ENCODE results near the gene LRP6.

The LRP6 gene

DNA sequence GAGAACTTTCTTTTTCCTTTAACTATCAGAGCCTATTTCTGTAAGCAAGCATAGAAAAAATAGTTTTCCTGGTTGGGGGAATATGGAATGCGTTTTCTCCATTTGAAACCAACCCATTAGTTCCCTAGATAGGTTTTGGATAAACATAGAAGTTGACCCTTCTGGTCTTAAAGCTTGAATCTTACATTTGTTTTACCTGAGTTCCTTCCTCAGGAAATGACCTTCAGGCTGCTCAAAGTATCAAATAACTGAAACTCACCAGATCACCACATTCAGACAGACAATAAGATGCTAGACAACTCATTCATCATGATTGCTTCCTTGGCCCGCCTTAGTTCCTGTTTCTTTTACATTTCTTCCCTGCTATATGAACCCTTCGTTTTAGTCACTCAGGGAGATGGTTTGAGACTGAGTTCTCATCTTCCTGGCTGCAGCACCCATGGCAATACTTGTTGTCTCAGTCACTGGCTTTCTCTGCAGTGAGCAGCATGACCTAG is 52.2 kb downstream of the LRP6 start:
- no peak overlapping the region for H3K4me3 ChIP-seq (ENCODE audit: low read depth, low read length)
- H3K79me2 ChIP-seq (ENCODE audit: control insufficient read depth, insufficient read depth, low read length, unreplicated experiment), result peaks cover 28% of the 10 kb centered on the region
- H3K4me1 ChIP-seq (ENCODE audit: control insufficient read depth, insufficient read depth, low read length, unreplicated experiment), result peaks cover 11% of the 10 kb centered on the region
- H3K36me3 ChIP-seq (ENCODE audit: insufficient read depth, low read length), result no peaks in the 10 kb centered on the region
- no peak overlapping the region for H3K27ac ChIP-seq (ENCODE audit: low read depth, low read length)
- no peaks in the 10 kb centered on the region for H3K27me3 ChIP-seq (ENCODE audit: insufficient read depth, low read length)
- H2AFZ ChIP-seq (ENCODE audit: low read length, unreplicated experiment), result no peak overlapping the region

DNA sequence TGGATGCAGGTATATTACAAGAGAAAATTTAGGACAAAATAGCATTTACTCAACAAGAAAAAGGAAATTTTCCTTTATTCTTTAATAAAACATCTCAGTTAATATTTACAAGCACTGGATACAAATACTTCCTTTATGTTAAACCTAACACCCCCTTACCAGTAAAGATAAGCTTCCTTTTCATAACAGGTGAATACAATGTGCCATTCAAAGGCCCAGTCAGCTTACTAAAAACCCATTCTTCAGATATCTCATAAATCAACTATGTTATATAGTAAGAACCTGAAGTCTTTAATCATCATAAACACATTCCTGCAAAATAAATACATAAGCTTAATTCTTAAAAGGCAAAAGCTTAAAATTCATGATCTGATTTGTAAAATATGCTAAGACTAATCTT is 52.6 kb downstream of the LRP6 start:
- no peak overlapping the region for H3K4me3 ChIP-seq (ENCODE audit: low read depth, low read length)
- no peak overlapping the region for H3K27ac ChIP-seq (ENCODE audit: low read depth, low read length)
- no peaks in the 10 kb centered on the region for H3K36me3 ChIP-seq (ENCODE audit: insufficient read depth, low read length)
- H3K4me1 ChIP-seq (ENCODE audit: control insufficient read depth, insufficient read depth, low read length, unreplicated experiment), result peaks cover 11% of the 10 kb centered on the region
- H2AFZ ChIP-seq (ENCODE audit: low read length, unreplicated experiment), result no peak overlapping the region
- H3K79me2 ChIP-seq (ENCODE audit: control insufficient read depth, insufficient read depth, low read length, unreplicated experiment), result peaks cover 24% of the 10 kb centered on the region
- H3K27me3 ChIP-seq (ENCODE audit: insufficient read depth, low read length), result no peaks in the 10 kb centered on the region

DNA sequence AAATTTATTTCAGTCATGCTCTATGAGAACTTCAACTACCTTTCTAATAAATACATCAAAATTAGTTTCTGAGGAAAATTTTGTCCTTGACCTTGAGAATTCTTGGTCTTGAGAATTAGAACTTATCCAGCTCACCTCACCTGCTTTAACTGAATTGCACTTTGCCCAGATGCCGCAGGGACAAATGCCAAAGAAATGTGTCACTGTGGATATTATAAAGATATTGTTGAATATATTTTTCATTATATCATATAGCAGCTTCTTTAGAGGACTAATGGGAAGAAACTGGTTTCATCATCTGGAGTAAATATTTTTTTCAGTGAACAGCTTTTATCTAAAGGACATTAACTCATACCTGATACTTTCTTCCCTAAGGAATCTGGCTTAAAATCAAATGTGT is 54.1 kb downstream of the LRP6 start:
- Histone ChIP-seq H3K27me3 (ENCODE audit: insufficient read depth, low read length) (no peaks in the 10 kb centered on the region), H3K79me2 (ENCODE audit: control insufficient read depth, insufficient read depth, low read length, unreplicated experiment) (peaks cover 25% of the 10 kb centered on the region)

DNA sequence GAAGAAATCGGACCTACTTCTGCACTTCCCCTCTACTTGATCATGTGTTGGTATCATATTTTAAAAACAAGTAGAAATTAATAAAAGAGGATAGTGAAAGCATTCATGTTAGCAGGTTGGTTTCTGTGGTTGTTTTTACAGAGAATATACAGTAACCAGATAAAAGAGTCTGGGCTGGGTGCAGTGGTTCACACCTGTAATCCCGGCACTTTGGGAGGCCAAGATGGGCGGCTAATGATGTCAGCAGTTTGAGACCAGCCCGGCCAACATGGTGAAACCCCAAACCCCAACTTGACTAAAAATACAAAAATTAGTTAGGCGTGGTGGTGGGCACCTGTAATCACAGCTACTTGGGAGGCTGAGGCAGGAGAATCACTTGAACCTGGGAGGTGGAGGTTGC is 55.9 kb downstream of the LRP6 start:
- no peak overlapping the region for H3K27ac ChIP-seq (ENCODE audit: low read depth, low read length)
- no peak overlapping the region for H2AFZ ChIP-seq (ENCODE audit: low read length, unreplicated experiment)
- peaks cover 18% of the 10 kb centered on the region for H3K79me2 ChIP-seq (ENCODE audit: control insufficient read depth, insufficient read depth, low read length, unreplicated experiment)
- no peaks in the 10 kb centered on the region for H3K36me3 ChIP-seq (ENCODE audit: insufficient read depth, low read length)
- H3K4me3 ChIP-seq (ENCODE audit: low read depth, low read length), result no peak overlapping the region
- H3K4me1 ChIP-seq (ENCODE audit: control insufficient read depth, insufficient read depth, low read length, unreplicated experiment), result peaks cover 7% of the 10 kb centered on the region
- H3K27me3 ChIP-seq (ENCODE audit: insufficient read depth, low read length), result no peaks in the 10 kb centered on the region

More for the DNA sequence above, 54.1 kb downstream of the LRP6 start:
- peaks cover 11% of the 10 kb centered on the region for H3K4me1 ChIP-seq (ENCODE audit: control insufficient read depth, insufficient read depth, low read length, unreplicated experiment)
- H3K4me3 ChIP-seq (ENCODE audit: low read depth, low read length), result no peak overlapping the region
- H3K27ac ChIP-seq (ENCODE audit: low read depth, low read length), result no peak overlapping the region
- no peaks in the 10 kb centered on the region for H3K36me3 ChIP-seq (ENCODE audit: insufficient read depth, low read length)
- no peak overlapping the region for H2AFZ ChIP-seq (ENCODE audit: low read length, unreplicated experiment)

DNA sequence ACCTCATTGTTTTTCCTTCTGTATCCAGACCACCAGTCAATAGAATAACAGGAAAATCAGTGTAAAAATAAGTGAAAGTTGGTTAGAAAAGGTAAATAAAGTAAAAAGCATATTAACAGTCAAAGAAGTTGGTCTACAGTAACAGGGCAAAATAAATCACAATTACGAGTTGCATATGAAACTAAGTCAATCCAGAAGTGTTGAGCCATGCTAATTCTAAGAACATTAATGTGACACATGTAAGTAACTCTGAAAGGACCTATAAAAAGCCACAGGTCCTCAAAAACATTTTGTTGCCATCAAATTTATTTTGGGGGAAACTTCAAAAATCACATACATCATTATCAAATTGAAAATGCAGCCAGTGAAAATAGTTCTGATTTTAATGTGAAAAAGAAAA is 56.4 kb downstream of the LRP6 start:
- H3K36me3 ChIP-seq (ENCODE audit: insufficient read depth, low read length), result no peaks in the 10 kb centered on the region
- peaks cover 6% of the 10 kb centered on the region for H3K4me1 ChIP-seq (ENCODE audit: control insufficient read depth, insufficient read depth, low read length, unreplicated experiment)
- H3K79me2 ChIP-seq (ENCODE audit: control insufficient read depth, insufficient read depth, low read length, unreplicated experiment), result peaks cover 16% of the 10 kb centered on the region
- H3K27me3 ChIP-seq (ENCODE audit: insufficient read depth, low read length), result no peaks in the 10 kb centered on the region
- no peak overlapping the region for H3K27ac ChIP-seq (ENCODE audit: low read depth, low read length)
- no peak overlapping the region for H2AFZ ChIP-seq (ENCODE audit: low read length, unreplicated experiment)
- H3K4me3 ChIP-seq (ENCODE audit: low read depth, low read length), result no peak overlapping the region

DNA sequence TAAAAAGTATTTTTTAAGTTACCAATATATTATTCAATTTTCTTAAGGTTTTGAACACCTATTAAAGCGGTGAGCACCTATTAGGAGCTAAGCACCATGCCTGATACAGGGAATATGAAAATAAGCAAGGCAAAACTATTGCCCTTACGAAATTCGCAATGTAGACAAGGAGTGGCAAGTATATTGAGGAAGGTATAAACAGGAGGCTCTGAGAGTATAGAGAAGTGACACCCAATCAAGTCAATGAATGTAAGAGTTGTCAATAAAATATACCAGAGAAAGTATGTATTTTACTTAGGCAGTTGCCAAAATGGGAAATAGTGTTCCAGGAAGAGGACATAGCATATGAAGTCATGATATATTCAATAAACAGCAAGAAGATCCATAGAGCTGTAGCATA is 57.2 kb downstream of the LRP6 start:
- H3K4me1 ChIP-seq (ENCODE audit: control insufficient read depth, insufficient read depth, low read length, unreplicated experiment), result no peaks in the 10 kb centered on the region
- no peak overlapping the region for H3K27ac ChIP-seq (ENCODE audit: low read depth, low read length)
- no peaks in the 10 kb centered on the region for H3K27me3 ChIP-seq (ENCODE audit: insufficient read depth, low read length)
- H3K79me2 ChIP-seq (ENCODE audit: control insufficient read depth, insufficient read depth, low read length, unreplicated experiment), result peaks cover 16% of the 10 kb centered on the region
- H3K4me3 ChIP-seq (ENCODE audit: low read depth, low read length), result no peak overlapping the region
- H2AFZ ChIP-seq (ENCODE audit: low read length, unreplicated experiment), result no peak overlapping the region
- no peaks in the 10 kb centered on the region for H3K36me3 ChIP-seq (ENCODE audit: insufficient read depth, low read length)

DNA sequence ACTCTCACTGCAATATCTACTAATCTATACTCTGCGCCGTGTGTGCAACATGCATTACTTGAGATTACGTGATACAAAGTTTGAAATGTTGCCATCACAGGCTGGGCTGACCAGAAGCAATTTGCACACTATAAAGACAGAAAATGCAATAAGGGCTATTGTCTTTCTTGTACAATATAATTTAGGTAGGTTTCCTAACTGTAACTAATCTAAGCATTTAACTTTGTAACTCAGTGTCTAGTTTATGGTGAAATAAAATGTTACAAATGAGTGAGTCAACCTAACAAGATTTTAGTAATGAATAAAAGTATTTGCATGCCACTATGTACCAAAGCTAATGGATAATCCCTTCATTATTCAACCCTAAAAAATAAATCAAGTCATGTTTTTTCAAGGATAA is 57.8 kb downstream of the LRP6 start:
- no peaks in the 10 kb centered on the region for H3K4me1 ChIP-seq (ENCODE audit: control insufficient read depth, insufficient read depth, low read length, unreplicated experiment)

DNA sequence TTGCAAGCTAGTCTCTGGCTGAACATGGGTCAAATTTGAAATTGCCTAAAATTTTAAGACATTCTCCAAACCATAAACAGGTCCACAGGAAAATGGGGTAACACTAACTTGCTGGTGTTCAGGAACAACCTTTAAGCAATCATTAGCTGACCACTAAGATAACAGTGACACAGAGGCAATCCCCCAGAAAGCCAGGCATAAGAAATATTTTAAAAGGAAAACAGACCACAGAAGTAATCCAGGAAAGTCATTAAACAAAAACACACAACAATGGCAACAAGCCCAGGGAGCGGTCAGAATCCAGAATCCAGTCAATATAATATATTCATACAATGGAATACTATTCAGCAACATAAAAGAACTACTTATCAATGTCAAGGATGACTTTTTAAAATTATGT is 59.1 kb downstream of the LRP6 start:
- Histone ChIP-seq H3K79me2 (ENCODE audit: control insufficient read depth, insufficient read depth, low read length, unreplicated experiment) (peaks cover 20% of the 10 kb centered on the region), H3K4me1 (ENCODE audit: control insufficient read depth, insufficient read depth, low read length, unreplicated experiment) (no peaks in the 10 kb centered on the region), H3K36me3 (ENCODE audit: insufficient read depth, low read length) (no peaks in the 10 kb centered on the region), H2AFZ (ENCODE audit: low read length, unreplicated experiment) (no peak overlapping the region), H3K27ac (ENCODE audit: low read depth, low read length) (no peak overlapping the region), H3K4me3 (ENCODE audit: low read depth, low read length) (no peak overlapping the region), H3K27me3 (ENCODE audit: insufficient read depth, low read length) (no peaks in the 10 kb centered on the region)

More for the DNA sequence above, 57.8 kb downstream of the LRP6 start:
- Histone ChIP-seq H3K79me2 (ENCODE audit: control insufficient read depth, insufficient read depth, low read length, unreplicated experiment) (peaks cover 16% of the 10 kb centered on the region), H3K4me3 (ENCODE audit: low read depth, low read length) (no peak overlapping the region), H2AFZ (ENCODE audit: low read length, unreplicated experiment) (no peak overlapping the region), H3K36me3 (ENCODE audit: insufficient read depth, low read length) (no peaks in the 10 kb centered on the region), H3K27me3 (ENCODE audit: insufficient read depth, low read length) (no peaks in the 10 kb centered on the region), H3K27ac (ENCODE audit: low read depth, low read length) (no peak overlapping the region)

DNA sequence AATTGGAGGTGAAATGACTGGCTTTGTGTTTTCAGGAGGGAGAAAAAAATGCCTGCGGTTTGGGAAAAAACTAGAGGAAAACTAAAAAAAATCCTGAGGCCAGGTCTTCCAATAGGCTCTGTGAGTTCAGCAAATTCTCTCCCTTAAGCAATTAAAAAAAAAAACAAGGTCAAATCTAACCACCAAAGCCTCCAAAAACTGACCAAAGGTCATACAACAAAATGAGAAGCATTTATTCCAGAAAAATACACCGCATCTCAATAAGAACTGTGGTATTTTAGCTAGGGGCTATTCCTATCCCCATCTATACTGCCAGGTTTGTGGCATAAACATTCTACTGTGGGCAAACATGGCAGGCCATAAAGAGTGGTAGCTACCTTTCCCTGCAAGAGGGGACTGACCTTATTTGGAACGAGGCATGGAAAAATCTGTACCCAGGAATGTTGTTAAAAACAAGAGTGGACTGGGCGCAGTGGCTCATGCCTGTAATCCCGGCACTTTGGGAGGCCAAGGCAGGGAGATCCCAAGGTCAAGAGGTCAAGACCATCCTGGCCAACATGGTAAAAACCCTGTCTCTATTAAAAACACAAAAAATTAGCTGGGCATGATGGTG is 60.0 kb downstream of the LRP6 start:
- Histone ChIP-seq H3K4me3 (ENCODE audit: low read depth, low read length) (no peak overlapping the region), H3K27ac (ENCODE audit: low read depth, low read length) (no peak overlapping the region), H3K4me1 (ENCODE audit: control insufficient read depth, insufficient read depth, low read length, unreplicated experiment) (no peaks in the 10 kb centered on the region), H3K79me2 (ENCODE audit: control insufficient read depth, insufficient read depth, low read length, unreplicated experiment) (peaks cover 20% of the 10 kb centered on the region), H2AFZ (ENCODE audit: low read length, unreplicated experiment) (no peak overlapping the region), H3K36me3 (ENCODE audit: insufficient read depth, low read length) (0 out of 2 replicates have a peak, but pooled peaks cover under 1% of the 10 kb centered on the region), H3K27me3 (ENCODE audit: insufficient read depth, low read length) (no peaks in the 10 kb centered on the region)

DNA sequence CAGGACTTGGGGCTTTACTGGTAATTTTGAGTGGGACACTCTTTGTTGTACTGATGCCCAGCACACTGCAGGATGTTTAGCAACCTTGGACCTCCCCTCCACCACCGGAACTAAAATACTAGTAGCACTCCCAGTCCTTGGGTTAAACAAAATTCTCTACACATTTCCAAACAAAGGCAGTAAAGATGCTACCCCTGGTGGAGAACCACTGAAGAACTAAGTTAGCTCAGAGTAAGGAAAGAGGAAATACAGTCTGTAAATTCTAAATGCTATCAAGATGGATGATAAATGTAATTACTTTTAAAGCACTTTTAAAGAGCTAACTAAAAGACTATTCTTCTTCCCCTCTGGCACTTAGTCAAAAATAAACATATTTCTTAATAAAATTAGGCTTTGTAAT is 64.1 kb downstream of the LRP6 start:
- Histone ChIP-seq H3K79me2 (ENCODE audit: control insufficient read depth, insufficient read depth, low read length, unreplicated experiment) (peaks cover 7% of the 10 kb centered on the region), H3K27me3 (ENCODE audit: insufficient read depth, low read length) (no peaks in the 10 kb centered on the region), H2AFZ (ENCODE audit: low read length, unreplicated experiment) (no peak overlapping the region), H3K36me3 (ENCODE audit: insufficient read depth, low read length) (peaks cover 25% of the 10 kb centered on the region), H3K4me3 (ENCODE audit: low read depth, low read length) (no peak overlapping the region), H3K4me1 (ENCODE audit: control insufficient read depth, insufficient read depth, low read length, unreplicated experiment) (no peaks in the 10 kb centered on the region), H3K27ac (ENCODE audit: low read depth, low read length) (no peak overlapping the region)

DNA sequence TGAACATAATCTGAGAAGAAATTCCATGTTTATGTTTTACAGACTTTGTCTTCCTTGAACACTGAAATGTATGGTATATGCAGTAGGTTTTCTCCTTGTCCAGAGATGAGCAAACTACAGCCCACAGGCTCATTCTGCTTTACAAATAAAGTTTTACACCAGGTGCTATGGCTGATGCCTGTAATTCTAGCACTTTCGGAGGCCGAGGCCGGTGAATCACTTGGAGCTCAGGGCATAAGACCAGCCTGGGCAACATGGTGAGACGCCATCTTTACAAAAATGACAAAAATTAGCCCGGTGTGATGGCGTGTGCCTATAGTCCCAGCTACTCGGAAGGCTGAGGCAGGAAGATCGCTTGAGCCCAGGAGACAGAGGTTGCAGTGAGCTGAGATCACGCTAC is 64.7 kb downstream of the LRP6 start:
- no peak overlapping the region for H2AFZ ChIP-seq (ENCODE audit: low read length, unreplicated experiment)
- H3K4me1 ChIP-seq (ENCODE audit: control insufficient read depth, insufficient read depth, low read length, unreplicated experiment), result no peaks in the 10 kb centered on the region
- H3K79me2 ChIP-seq (ENCODE audit: control insufficient read depth, insufficient read depth, low read length, unreplicated experiment), result peaks cover 4% of the 10 kb centered on the region

More for the DNA sequence above, 64.7 kb downstream of the LRP6 start:
- Histone ChIP-seq H3K4me3 (ENCODE audit: low read depth, low read length) (no peak overlapping the region), H3K36me3 (ENCODE audit: insufficient read depth, low read length) (peaks cover 30% of the 10 kb centered on the region), H3K27me3 (ENCODE audit: insufficient read depth, low read length) (no peaks in the 10 kb centered on the region), H3K27ac (ENCODE audit: low read depth, low read length) (no peak overlapping the region)

Data from ACC112 (cell line).